ENCODE data around the gene MAJIN.

The MAJIN gene

GRCh38 chr11:64947208-64947814 is 24.6 kb downstream of the MAJIN start:
- no peak overlapping the region for H3K4me3 ChIP-seq (ENCODE audit: low read length)
- TF ChIP-seq CTCF (conservative IDR thresholded peaks at IDR 0.05; ENCODE audit: low read depth, low read length), result no peak
- no peak for DNase-seq (ENCODE audit: low read depth)

GRCh38 chr11:64936539-64936938 is 35.4 kb downstream of the MAJIN start:
- no peak overlapping the region for H3K4me3 ChIP-seq (ENCODE audit: low read length)
- no peak for DNase-seq (ENCODE audit: low read depth)
- TF ChIP-seq CTCF (conservative IDR thresholded peaks at IDR 0.05; ENCODE audit: low read depth, low read length), result no peak

- DNase-seq (ENCODE audit: low read depth), result no peak
- TF ChIP-seq CTCF (conservative IDR thresholded peaks at IDR 0.05; ENCODE audit: low read depth, low read length), result no peak
- H3K4me3 ChIP-seq (ENCODE audit: low read length), result no peak within 1 kb of the TSS
Observed at GRCh38 chr11:64935359-64936081, 36.4 kb downstream of the MAJIN start, which contains the start of gene GPHA2. Gene GPHA2 (minus strand): TSS chr11:64935893. CDS start chr11:64935460, 433 bp downstream.

- TF ChIP-seq CTCF (conservative IDR thresholded peaks at IDR 0.05; ENCODE audit: low read depth, low read length), result no peak
- DNase-seq (ENCODE audit: low read depth), result no peak
Observed at GRCh38 chr11:64934682-64935358, 37.1 kb downstream of the MAJIN start.

GRCh38 chr11:64933935-64934681 is 37.8 kb downstream of the MAJIN start:
- no peak overlapping the region for H3K4me3 ChIP-seq (ENCODE audit: low read length)
- no peak for DNase-seq (ENCODE audit: low read depth)
- TF ChIP-seq CTCF (conservative IDR thresholded peaks at IDR 0.05; ENCODE audit: low read depth, low read length), result no peak

More at GRCh38 chr11:64934682-64935358, 37.1 kb downstream of the MAJIN start:
- no peak overlapping the region for H3K4me3 ChIP-seq (ENCODE audit: low read length)

- TF ChIP-seq CTCF (conservative IDR thresholded peaks at IDR 0.05; ENCODE audit: low read depth, low read length), result no peak
- DNase-seq (ENCODE audit: low read depth), result no peak
- H3K4me3 ChIP-seq (ENCODE audit: low read length), result no peak overlapping the region
Observed at GRCh38 chr11:64933213-64933934, 38.5 kb downstream of the MAJIN start.
